Measurements from ENCODE around the gene TRERF1.
"Not testable (repeated sequence)": the region's sequence is repeated elsewhere in the genome, so short reads cannot be mapped to it uniquely, and the experiment has no call there.

Gene TRERF1

DNA sequence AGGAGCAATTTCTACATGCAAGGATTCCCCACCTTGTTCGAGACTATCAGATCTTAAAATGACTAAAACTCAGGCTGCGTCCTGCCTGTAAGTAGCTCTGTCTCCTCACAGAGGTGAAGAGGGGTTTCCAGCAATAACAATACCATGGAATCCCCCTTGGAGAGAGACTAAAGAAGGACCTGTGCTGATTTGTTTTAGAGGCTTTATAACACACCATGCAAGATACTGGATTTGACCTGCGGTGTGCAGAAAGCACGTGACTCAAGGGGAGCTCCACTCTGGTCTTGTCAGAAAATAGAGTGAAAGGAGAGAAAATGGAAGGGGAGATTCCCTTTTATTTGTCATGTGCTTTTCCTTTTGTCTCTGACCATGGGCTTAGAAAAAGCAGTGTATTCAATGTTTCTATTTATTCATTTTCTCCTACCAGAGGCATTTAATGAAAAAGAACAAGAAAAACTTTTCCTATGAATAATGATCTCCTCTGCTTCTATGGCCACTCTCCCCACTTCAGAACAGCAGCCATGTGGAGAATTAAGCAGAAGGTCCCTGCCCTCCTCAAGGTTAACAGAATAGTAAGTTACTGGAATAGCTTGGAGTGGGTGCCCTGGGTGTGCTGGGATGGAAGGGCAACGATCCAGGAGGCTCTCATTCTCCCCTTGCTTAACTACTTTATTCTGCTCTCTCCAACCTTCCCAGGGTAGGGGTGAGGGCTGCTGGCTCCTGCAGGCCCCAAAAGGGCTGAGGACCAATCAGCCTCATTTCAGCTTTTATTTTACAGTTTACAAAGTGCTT lies 214.8 kb downstream of the TRERF1 start:
- no peak for DNase-seq

DNA sequence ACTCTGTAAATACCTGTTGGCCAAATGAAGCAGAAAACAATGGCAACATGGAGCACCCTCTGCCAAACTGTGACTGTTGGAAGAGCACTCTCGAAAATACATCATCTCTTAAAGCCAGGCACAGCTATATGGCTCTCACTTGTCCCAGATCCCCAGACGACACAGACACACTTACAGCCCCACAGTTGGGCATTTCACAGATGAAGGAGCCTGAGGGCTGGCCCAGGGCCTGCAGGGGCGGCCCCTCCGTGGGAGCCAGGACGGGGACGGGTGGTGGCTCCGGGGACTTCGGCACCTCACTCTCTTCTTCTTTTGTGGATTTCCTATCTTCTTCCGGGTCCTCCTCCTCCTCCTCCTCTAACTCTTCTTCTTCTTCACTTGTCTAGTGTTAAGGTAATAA lies 215.7 kb downstream of the TRERF1 start:
- no peak for DNase-seq

DNA sequence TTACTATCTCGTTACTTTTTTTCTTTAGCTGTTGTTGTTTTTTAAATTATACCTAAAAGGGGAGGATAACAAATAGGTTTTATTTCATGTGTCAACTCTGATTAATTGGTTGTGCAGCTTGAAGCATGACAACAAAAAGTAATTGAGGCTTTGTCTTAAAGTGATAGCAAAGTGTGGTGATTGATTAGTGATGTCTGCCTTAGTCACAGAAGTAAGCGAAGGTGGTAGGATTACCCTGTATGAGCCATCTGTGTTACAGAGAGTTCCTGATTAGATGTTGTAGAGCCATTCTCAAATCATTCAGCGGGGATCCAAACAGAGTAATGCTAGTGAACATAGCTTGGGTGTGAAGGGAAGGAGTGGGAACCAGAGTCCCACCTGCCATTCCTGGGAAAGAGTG lies 219.7 kb downstream of the TRERF1 start:
- no peak for DNase-seq

DNA sequence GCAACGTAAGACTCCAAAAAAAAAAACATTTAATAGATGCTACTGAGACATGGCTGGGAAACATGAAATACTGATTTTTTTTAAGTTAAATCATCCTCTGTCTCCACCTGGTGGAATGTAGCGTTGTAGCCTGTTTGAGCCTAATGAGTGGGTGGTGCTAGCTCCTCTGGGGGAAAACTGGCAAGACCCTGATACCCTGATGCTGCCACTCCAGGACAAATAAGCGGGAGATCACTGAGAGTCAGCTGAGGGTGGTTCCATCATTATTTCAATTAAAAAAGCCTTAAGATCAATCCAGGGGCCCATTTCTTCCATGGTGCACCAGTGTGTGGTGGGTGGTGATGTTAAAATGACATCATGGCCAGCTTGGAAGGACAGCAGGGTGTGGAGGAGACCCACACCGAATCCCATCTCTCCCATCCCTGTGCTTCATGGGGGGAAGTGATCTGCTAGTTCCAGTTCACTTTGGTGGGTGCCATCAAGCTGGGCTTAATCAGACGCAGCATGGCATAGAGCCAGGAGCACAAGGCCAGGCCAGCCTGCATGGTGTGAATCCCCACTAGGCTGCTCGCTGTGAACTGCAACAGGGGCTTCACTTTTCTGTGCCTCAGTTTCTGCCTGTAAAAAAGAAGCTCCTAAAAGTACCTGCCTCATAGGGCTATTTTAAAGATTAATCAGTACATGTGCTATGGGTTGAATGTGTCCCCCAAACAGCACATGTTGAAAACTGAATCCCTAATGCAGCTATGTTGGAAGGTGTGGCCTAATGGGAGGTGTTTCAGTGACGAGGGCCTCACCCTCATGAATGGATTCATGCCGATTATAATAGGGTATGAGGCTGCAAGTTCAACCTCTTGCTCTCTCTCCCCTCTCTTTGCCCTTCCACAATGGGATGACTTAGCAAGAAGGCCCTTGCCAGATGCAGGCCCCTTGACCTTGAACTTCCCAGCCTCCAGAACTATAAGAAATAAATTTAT lies 221.1 kb downstream of the TRERF1 start:
- DNase-seq, result no peak

DNA sequence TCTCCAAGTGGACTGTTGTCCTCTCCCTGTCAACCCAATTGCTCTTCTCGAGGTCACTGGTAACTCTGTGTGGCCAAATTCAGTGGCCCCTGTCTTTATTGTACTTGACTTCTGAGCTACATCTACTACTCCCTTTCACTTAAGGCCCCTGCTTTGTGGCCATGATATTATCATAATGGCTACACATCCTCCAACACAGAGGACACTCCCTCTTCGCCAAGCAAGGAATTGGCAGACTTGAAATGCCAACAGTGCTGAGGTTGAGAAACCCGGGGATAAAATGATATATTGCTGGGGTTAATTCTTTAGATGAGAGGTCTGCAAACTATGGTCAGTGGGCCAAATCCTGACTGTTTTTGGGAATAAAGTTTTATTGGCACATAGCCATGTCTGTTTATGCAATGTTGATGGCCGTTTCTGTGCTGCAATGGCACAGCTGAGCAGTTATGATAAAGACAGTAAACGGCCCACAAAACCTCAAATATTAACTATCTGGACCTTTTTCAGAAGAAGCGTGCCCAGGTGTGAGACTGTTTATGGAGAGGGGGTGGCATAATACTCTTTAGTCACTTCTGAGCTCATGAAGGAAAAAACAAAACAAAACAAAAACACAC lies 222.1 kb downstream of the TRERF1 start:
- no peak for DNase-seq

DNA sequence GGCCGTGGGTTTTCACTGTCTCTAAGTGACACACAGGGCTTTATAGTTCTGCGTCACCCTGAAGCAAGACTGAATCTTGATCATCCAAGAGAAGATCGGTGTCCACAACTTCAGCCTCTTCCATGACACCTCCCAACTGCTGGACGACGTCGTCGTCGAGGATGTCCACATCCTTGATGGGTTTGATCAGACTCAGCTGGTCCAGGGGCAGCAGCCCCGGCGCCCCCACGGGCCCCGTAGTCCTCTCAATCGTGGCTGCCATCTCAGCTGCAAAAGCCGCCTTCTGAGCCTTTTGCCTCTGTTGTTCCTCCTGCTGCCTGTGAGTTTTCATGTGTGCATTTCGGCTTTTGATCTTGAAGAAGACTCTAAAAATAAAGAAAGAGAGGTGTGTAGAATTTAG lies 223.4 kb downstream of the TRERF1 start:
- DNase-seq, result no peak

DNA sequence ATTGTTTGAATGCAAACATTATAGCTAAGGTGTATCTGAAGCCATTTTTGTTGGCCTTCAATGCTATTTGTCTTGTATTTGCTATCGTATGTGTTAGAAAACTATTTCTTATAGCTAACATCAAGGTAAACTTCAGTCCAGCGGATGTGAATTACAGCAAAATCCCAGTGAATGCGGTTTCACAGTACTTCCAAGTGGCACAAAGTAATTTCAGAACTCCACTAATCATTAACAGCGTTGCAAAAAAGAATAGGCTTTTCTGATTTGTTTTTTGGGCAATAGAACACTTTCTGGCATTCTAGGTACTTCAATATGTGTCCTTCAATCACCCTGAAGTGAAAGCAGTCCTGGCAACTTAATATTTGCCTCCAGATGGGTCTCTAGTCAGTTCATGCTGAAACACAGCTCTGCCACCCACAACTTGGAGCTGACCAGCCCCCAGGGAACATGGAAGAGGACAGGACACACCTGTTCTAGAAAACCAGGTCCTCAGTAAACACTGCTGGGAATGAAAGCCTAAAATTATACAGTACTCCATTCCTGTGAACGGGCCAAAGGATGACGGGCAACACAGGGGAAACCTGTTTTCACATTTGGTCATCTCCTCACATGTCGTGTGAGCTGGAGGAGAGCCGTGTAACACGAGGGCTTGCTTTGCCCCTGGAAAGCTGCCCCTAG lies 224.4 kb downstream of the TRERF1 start:
- no peak for DNase-seq

DNA sequence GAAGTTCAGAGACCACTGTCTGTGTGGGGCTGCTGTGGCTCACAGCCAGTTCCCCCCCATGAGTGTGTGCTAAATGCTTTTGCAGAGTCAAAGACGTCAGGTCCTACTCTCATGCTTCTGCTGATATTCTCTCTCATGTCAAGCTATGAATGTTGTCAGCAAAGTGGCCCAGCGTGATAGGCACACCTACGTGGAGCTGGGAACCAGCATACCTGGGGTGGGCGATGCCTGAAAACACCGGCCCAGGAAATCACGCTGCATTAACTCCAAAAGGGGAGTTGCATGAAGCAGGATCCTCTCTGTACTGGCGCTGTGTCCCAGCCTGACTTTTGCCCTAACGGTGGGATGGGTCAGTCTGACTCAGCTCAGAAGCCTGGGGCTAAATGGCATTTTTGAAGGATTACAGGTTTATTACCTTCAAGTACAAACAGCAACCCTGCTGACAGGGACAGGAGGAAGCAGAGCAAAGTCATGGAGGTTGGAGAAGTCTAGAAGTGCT lies 225.0 kb downstream of the TRERF1 start:
- no peak for DNase-seq

DNA sequence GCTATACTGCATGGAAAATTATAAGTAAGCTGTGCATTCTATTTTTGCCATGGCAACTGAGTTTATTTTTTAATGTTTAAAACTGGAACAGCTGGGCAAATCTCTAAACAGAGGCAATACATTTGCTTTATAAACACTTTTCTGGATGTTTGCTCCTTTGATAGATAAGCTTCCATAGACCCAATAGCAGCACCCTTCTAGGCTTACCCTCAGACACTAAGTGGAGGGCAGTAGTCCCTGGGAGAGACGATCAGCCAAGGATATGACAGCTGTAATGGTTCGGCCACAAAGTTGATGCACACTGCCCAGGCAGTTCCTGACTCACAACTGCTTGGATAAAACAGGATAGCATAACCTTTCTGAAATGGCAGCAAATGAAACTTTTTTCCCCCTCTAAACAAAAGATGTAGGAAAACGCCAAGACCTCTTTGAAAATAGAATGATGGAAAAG lies 225.5 kb downstream of the TRERF1 start:
- DNase-seq, result no peak

DNA sequence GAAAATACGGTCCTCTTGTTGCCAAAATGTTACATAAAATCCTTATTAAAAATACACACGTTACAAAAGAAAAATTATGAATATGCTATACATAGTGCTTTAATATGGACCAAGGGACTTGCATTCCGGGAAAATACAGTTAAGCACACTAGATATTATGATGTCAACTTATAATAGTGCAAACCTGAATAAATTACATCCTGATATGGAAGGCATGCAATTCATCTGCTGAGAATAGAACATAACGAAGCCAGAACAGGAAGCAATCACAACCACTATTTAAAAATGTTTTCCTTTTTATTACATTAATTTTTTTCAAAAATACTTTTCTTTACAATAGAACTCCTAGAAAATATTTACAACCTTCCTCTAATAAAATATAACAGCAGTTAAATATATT lies 226.3 kb downstream of the TRERF1 start:
- no peak for DNase-seq

DNA sequence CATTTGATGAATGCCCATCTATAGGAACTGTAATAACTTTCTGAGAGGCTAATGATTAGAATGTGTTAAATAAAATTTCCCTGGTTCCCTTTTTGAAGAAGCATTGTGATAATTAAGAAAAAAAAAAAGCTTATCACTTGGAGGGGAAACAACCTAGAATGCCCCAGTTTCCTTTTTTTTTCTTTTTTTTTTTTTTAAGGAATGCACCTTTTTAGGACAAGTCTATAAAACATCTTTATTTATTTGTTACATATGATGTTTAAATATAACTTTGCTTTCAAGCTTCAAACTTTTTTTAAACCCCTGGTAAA lies 226.7 kb downstream of the TRERF1 start:
- no peak for DNase-seq

DNA sequence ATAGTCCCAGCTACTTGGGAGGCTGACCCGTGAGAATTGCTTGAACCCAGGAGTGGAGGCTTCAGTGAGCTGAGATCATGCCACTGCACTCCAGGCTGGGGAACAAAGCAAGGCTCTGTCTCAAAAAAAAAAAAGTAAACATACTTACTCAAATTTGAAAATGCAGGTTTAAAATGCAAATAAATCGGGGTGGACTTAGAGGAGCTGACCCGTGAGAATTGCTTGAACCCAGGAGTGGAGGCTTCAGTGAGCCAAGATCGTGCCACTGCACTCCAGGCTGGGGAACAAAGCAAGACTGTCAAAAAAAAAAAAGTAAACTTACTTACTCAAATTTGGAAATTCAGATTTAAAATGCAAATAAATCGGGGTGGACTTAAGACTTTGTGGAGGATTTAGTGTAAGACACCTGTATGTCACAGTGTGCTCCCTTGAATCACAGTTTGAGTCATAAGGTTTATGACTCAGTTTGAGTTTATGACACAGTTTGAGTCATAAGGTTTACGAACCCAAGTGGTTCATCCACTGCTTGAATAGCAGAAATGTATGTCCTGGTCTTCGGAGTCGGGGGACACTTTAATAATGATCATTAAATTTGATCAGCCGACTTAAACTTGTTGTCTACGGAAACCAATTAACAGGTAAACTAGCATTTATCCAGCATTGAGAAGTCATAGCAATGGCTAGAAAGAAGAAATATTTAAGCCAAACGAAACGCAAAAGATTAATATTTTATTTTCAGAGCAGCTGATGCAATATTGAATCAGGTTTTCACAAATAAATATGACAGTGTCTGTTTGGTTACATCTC lies 227.3 kb downstream of the TRERF1 start:
- no peak for DNase-seq

DNA sequence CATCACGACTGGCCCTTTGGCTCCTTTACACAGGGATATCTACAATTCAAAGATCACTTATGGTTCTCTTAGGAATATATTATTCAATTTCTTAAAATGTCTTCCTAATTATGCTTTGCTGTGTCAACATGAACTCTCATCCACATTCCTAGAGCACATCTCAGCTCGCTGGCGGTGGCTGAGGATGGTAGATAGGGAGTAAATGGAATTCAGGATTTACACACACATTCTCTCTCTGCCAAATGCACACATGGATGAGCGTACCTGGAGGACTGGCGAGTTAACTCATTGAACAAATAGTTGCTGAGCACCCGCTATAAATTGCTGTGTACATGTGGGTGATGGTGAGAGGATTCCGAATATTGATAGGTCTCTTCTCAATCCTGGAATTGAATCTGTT lies 229.3 kb downstream of the TRERF1 start:
- DNase-seq, result no peak

DNA sequence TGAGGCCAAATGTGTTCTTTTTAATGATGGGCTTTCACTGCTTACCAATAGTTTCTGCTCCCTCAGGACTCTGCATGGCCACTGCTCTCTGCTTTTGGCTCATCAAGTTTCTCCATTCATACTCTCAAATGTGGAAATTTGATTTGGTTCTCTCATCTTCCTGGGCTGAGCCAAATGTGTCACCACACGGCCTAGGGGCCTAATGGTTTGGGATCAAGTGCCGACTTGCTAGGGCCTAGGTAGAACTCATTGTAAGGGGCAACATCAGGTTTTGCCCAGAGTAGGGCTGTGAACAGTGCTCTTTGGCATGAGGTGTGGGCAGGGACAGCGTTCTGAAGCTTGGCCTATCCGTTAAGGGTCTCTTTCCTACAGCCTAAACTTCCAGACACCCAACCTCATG lies 230.2 kb downstream of the TRERF1 start:
- DNase-seq, result no peak

DNA sequence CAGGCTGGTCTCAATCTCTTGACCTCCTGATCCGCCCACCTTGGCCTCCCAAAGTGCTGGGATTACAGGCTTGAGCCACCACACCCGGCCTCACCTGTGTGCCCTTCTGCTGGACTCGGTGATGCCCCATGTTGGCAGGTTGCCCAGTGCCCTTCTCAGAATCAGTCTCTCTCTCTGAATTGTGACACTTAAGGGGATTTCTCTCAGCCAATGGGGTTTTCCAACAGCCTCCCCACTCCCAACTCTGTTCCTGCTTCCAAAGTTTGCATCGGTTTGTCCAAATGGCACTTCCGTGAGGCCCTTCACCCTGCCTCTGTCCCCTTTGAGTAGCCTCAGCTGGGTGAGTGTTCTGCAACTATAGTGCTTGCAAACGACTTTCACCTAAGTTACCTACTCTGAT lies 230.9 kb downstream of the TRERF1 start:
- no peak for DNase-seq

DNA sequence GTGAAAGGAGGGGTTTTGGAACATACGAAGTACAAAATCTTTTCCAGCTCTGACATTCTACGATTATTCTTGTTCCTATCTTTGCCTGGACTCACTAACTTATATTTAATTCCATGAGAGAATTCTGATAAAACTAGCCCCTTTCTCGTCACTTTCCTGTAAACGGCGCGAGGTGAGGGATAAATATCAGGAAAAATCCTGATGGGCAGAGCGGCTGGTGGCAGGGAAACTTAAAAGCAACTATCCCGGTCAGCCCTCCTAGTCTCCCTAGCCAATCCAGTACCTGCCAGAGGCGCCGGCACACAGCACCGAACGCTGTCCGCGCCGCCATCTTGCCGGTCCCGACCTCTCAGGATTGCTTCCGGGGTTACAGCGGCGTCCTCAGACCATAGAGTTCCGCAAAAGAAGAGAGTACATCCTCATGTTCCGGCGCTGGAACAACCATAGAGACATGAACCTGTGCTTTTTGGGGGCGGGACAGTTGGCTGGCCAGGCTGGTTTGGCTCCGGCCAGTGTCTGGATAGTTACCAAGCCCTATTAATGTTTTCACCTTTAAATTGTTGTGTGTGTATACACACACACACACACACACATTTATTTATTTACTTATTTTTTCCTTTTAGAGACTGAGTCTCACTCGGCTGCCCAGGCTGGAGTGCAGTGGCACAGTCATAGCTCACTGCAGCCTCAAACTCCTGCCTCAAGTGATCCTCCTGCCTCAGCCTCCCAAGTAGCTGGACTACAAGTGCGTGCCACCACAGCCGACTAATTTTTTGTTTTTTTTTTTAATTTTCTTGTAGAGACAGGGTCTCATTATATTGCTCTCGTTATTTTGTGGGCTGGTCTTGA lies 234.0 kb downstream of the TRERF1 start, which contains the start of gene MRPS10:
TSS of gene MRPS10 (minus strand) at position 343 of the 849 bp plus-strand sequence. CDS start at position 331, 12 bp downstream.
- DNase-seq, result peak; percentile 88

DNA sequence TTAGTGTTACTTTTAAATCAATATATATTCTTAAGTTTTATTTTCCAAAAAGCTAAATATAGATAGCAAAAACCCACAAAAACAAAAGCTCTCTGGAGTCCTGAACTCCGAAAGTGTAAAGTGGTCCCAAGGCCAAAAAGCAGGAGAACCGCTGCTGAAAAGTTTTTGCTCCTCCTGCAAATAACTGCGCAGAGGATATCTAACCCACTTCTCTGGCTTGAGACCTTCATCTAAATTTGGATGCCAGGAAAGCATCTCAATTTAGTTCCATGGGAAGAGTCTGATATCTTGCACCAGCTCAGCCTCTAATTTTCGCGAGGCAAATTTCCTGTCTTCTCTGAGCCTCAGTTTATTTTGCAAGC lies 234.6 kb downstream of the TRERF1 start:
- DNase-seq, result no peak

DNA sequence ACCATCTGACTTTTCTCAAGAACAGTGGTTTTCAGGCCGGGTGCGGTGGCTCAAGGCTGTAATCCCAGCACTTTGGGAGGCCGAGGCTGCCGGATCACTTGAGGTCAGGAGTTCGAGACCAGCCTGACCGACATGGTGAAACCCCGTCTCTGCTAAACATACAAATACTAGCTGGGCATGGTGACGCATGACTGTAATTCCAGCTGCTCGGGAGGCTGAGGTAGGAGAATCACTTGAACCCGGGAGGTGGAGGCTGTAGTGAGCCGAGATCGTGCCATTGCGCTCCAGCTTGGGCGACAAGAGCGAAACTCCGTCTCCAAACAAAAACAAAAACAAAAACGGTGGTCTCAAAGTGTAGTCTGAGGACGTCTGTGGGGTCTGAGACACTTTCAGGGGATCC lies 235.2 kb downstream of the TRERF1 start:
- not testable (repeated sequence) for DNase-seq

DNA sequence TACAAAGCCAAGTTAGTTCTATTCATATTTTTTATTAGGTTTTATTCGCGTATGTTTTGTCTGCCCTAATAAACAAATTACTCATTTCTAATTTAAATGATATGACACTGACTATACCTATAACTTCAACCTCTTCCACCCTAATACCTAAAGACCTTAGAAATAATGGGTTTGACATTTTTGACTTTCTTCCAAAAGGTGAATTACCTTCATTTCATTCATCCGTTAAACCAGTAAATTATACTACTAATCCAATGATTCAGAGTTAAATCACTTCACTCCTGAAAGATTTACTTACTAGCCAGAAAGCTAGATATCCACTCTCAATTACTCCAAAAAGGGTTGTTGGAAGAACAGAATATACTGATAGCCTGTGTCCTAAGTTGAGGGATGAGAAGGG lies 239.3 kb downstream of the TRERF1 start:
- no peak for DNase-seq

DNA sequence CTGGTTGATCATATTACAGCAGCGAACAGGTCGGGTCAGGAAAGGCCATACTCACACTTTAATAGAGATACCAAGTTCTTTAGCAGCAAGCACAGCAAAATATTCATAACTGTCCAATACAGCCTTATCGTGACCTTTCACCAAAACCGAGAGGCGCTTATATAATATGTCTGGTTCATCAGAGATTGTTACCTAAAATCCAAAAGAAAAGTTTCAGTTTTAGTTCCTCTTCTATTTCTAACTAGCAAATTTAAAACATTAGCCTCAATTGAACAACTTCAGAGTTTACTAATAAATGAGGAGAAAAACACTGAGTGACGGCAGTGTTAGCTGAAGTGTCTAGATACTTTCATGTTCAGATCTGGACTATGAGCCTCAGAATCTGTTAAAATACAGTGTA lies 240.0 kb downstream of the TRERF1 start:
- no peak for DNase-seq

DNA sequence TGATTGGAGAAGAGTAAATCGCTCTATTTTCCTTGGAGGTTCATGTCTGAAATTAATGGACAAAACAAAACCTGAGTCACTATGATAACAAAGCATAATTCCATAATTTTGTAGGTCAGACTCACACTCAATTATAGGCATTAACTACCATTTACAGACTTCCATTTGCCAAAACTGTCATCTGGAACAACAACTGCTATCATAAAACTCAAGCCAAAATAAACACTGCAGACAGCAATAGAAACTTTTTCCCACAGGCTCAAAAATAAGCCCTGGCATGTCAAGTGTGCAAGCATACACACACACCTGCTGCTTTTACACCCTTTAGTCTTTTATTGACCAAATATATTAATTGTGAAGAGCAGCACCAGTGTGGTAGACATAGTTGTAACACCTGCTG lies 241.2 kb downstream of the TRERF1 start:
- DNase-seq, result no peak

Data from stimulated activated CD4-positive, alpha-beta T cell treated with anti-CD3 and anti-CD28 coated beads, Interleukin-4, amount 100 ng/mL, for 1 hour (primary cell).